ENCODE data around the gene HSD17B4. TPM values are rescaled to one million over a fixed set of nuclear protein-coding genes. Genes with fewer than 3 reads are reported as not detected.

Gene HSD17B4
- total and polyA plus RNA-seq, 2 of the 13 experiments (the other 11 are each of a cell fraction or from before 2014, with no cell fraction given) = 178 to 399 TPM

- TF ChIP-seq, protein P1, sequence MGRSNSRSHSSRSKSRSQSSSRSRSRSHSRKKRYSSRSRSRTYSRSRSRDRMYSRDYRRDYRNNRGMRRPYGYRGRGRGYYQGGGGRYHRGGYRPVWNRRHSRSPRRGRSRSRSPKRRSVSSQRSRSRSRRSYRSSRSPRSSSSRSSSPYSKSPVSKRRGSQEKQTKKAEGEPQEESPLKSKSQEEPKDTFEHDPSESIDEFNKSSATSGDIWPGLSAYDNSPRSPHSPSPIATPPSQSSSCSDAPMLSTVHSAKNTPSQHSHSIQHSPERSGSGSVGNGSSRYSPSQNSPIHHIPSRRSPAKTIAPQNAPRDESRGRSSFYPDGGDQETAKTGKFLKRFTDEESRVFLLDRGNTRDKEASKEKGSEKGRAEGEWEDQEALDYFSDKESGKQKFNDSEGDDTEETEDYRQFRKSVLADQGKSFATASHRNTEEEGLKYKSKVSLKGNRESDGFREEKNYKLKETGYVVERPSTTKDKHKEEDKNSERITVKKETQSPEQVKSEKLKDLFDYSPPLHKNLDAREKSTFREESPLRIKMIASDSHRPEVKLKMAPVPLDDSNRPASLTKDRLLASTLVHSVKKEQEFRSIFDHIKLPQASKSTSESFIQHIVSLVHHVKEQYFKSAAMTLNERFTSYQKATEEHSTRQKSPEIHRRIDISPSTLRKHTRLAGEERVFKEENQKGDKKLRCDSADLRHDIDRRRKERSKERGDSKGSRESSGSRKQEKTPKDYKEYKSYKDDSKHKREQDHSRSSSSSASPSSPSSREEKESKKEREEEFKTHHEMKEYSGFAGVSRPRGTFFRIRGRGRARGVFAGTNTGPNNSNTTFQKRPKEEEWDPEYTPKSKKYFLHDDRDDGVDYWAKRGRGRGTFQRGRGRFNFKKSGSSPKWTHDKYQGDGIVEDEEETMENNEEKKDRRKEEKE (IDR thresholded peaks at IDR 0.05) = no peak
- TF ChIP-seq CEBPZ (IDR thresholded peaks at IDR 0.05; ENCODE audit: low read length) = no peak
- TF ChIP-seq ZNF282 (IDR thresholded peaks at IDR 0.05; ENCODE audit: partially characterized antibody) = no peak
- no peak for TF ChIP-seq MED8 (CRISPR knock-in tag; IDR thresholded peaks at IDR 0.05; ENCODE audit: insufficient replicate concordance)
- TF ChIP-seq TRIM24 (CRISPR knock-in tag; IDR thresholded peaks at IDR 0.05) = no peak
- no peak for TF ChIP-seq KAT8 (CRISPR knock-in tag; IDR thresholded peaks at IDR 0.05)
- no peak for TF ChIP-seq SPEN (CRISPR knock-in tag; IDR thresholded peaks at IDR 0.05; ENCODE audit: low read depth)
- TF ChIP-seq ZSCAN21 (CRISPR knock-in tag; IDR thresholded peaks at IDR 0.05; ENCODE audit: borderline replicate concordance) = no peak
- TF ChIP-seq RBFOX2 (IDR thresholded peaks at IDR 0.05; ENCODE audit: low read depth, low read length) = no peak
- TF ChIP-seq AHDC1 (CRISPR knock-in tag; IDR thresholded peaks at IDR 0.05; ENCODE audit: borderline replicate concordance) = peak; percentile 58; the same call in 1 of the 2 replicates
- TF ChIP-seq ZNF549 (CRISPR knock-in tag; IDR thresholded peaks at IDR 0.05) = no peak
- no peak for TF ChIP-seq CBX1 (IDR thresholded peaks at IDR 0.05; ENCODE audit: low read depth)
- 0 out of 2 replicates have a peak, but pooled peaks have one; percentile 16 for TF ChIP-seq THAP9 (CRISPR knock-in tag; IDR thresholded peaks at IDR 0.05; ENCODE audit: borderline replicate concordance)
- no peak for TF ChIP-seq ARNTL (CRISPR knock-in tag; IDR thresholded peaks at IDR 0.05)
- peak; percentile 63 for TF ChIP-seq ZNF501 (CRISPR knock-in tag; IDR thresholded peaks at IDR 0.05)
- no peak for TF ChIP-seq KDM1A (CRISPR knock-in tag; IDR thresholded peaks at IDR 0.05)
Observed at GRCh38 chr5:119439140-119439631, 13.1 kb upstream of the HSD17B4 start (continued).
